Measurements from ENCODE around the gene CREB3L1.

CREB3L1 gene

GRCh38 chr11:46343520-46343919, 66.1 kb downstream of the CREB3L1 start:
- TF ChIP-seq CTCF (IDR thresholded peaks at IDR 0.05; ENCODE audit: low read depth, low read length), result no peak
- H3K4me3 ChIP-seq (replicated peaks in 1 of 2; ENCODE audit: low read depth in 2 of 2, low read length in 2 of 2), result no peak overlapping the region
- DNase-seq (ENCODE audit: low read depth in 2 of 2), result no peak

GRCh38 chr11:46345131-46345597, 67.7 kb downstream of the CREB3L1 start:
- DNase-seq (ENCODE audit: low read depth in 2 of 2), result no peak
- no peak for TF ChIP-seq CTCF (IDR thresholded peaks at IDR 0.05; ENCODE audit: low read depth, low read length)
- no peak overlapping the region for H3K4me3 ChIP-seq (replicated peaks in 1 of 2; ENCODE audit: low read depth in 2 of 2, low read length in 2 of 2)

GRCh38 chr11:46345881-46346484, 68.5 kb downstream of the CREB3L1 start:
- DNase-seq (ENCODE audit: low read depth in 2 of 2), result no peak

GRCh38 chr11:46346886-46347636, 69.6 kb downstream of the CREB3L1 start, which contains the start of gene DGKZ:
Gene DGKZ (plus strand): TSS chr11:46347463. CDS start chr11:46347660, 197 bp downstream.
- peak within 1 kb of the TSS; percentile 93 to 96 for H3K4me3 ChIP-seq (replicated peaks in 1 of 2; ENCODE audit: low read depth in 2 of 2, low read length in 2 of 2)
- DNase-seq (ENCODE audit: low read depth in 2 of 2), result peak; percentile 76 to 89
- TF ChIP-seq CTCF (IDR thresholded peaks at IDR 0.05; ENCODE audit: low read depth, low read length), result peak; percentile 30

More at GRCh38 chr11:46345881-46346484, 68.5 kb downstream of the CREB3L1 start:
- H3K4me3 ChIP-seq (replicated peaks in 1 of 2; ENCODE audit: low read depth in 2 of 2, low read length in 2 of 2), result no peak overlapping the region
- no peak for TF ChIP-seq CTCF (IDR thresholded peaks at IDR 0.05; ENCODE audit: low read depth, low read length)

GRCh38 chr11:46347637-46348311, 70.3 kb downstream of the CREB3L1 start:
- no peak for DNase-seq (ENCODE audit: low read depth in 2 of 2)

More at GRCh38 chr11:46347637-46348311, 70.3 kb downstream of the CREB3L1 start:
- peak overlapping the region; percentile 93 to 96 for H3K4me3 ChIP-seq (replicated peaks in 1 of 2; ENCODE audit: low read depth in 2 of 2, low read length in 2 of 2)
- no peak for TF ChIP-seq CTCF (IDR thresholded peaks at IDR 0.05; ENCODE audit: low read depth, low read length)
